Osteoblast (primary cell): ENCODE data around the gene PRPSAP1. TPM values are rescaled to one million over a fixed set of nuclear protein-coding genes. Genes with fewer than 3 reads are reported as not detected.

ENCODE experiments used
- small RNA-seq: library from RNA; depleted of rRNA; stranded (forward); fragments of <200 nt; gene quantifications from one replicate; pipeline ENCODE3, GENCODE V24; 2012
- total RNA-seq: library from RNA; depleted of rRNA; stranded (reverse); fragments of >200 nt; gene quantifications from 2 replicates; pipeline ENCODE4 v1.2.3, GENCODE V29; 2012

PRPSAP1 gene
- total RNA-seq, 1 donor, result 79.6 TPM

Small RNAs within 50 kb of the gene (small RNA-seq; reads per million reads assigned to genes)
- gene RF00019, result not detected
- not detected for gene RNU6-24P

Other genes with a start within 250 kb of the PRPSAP1 start
- gene FOXJ1, start 212.7 kb downstream of the PRPSAP1 start, total RNA-seq, result not detected in 2 replicates
- gene RNF157, start 113.4 kb downstream of the PRPSAP1 start, total RNA-seq, result 0.29 and 0.36 TPM in 2 replicates
- 3.8 and 5.1 TPM in 2 replicates for gene UBALD2, start 88.6 kb downstream of the PRPSAP1 start, total RNA-seq
- 2.9 and 3.6 TPM in 2 replicates for gene QRICH2, start 45.6 kb downstream of the PRPSAP1 start, total RNA-seq
- 112 and 142 TPM in 2 replicates for gene SPHK1, start 30.7 kb upstream of the PRPSAP1 start, total RNA-seq
- gene UBE2O, start 99.2 kb upstream of the PRPSAP1 start, total RNA-seq, result 17.7 and 19.5 TPM in 2 replicates
- not detected in 2 replicates for gene AANAT, start 113.7 kb upstream of the PRPSAP1 start, total RNA-seq
- 7.1 and 8.3 TPM in 2 replicates for gene RHBDF2, start 147.5 kb upstream of the PRPSAP1 start, total RNA-seq
- gene CYGB, start 183.8 kb upstream of the PRPSAP1 start, total RNA-seq, result 39.1 and 74.0 TPM in 2 replicates
- gene PRCD, start 186.1 kb upstream of the PRPSAP1 start, total RNA-seq, result 4.0 and 5.3 TPM in 2 replicates
- 0.36 and 0.59 TPM in 2 replicates for gene ST6GALNAC2, start 231.9 kb upstream of the PRPSAP1 start, total RNA-seq